SJSA1 (cell line): ENCODE measurements around the gene HOXC5. TPM values are rescaled to one million over a fixed set of nuclear protein-coding genes. Genes with fewer than 3 reads are reported as not detected.
"Not testable (repeated sequence)": the region's sequence is repeated elsewhere in the genome, so short reads cannot be mapped to it uniquely, and the experiment has no call there.

ENCODE experiments used
- DNase-seq, 2 experiments: peaks; one replicate each; pipeline ENCODE4 v3.0.0-alpha.2; 2015 to 2020; ENCODE audit warnings: low spot score in 2 of 2, low read depth in 1 of 2
- H3K27ac ChIP-seq: fragments of 250-450 bp; sonication (Bioruptor Pico); 2 replicates; pipeline ENCODE4 v1.5.1; 2020; ENCODE audit warnings: mild to moderate bottlenecking, moderate library complexity
- H3K27me3 ChIP-seq: fragments of 250-450 bp; sonication (Bioruptor Pico); replicated peaks from 2 replicates; pipeline ENCODE4 v1.5.1; 2020; ENCODE audit warnings: mild to moderate bottlenecking, moderate library complexity
- H3K36me3 ChIP-seq: fragments of 250-450 bp; sonication (Bioruptor Pico); 2 replicates; pipeline ENCODE4 v1.5.1; 2020; ENCODE audit warnings: mild to moderate bottlenecking
- H3K4me1 ChIP-seq: fragments of 250-450 bp; sonication (Bioruptor Pico); replicated peaks from 2 replicates; pipeline ENCODE4 v1.6.1; 2021; ENCODE audit warnings: mild to moderate bottlenecking
- H3K4me3 ChIP-seq: fragments of 250-450 bp; sonication (Bioruptor Pico); 2 replicates; pipeline ENCODE4 v1.5.1; 2020; ENCODE audit warnings: mild to moderate bottlenecking
- H3K9me3 ChIP-seq: fragments of 250-450 bp; sonication (Bioruptor Pico); replicated peaks from 2 replicates; pipeline ENCODE4 v1.5.1; 2020; ENCODE audit warnings: mild to moderate bottlenecking
- total RNA-seq: library from RNA; depleted of rRNA; stranded (reverse); fragments of >200 nt; shearing (Covaris generic); gene quantifications from 2 replicates; pipeline ENCODE4 v1.2.3, GENCODE V29; 2014

Gene HOXC5
- total RNA-seq, 1 experiment from 2014 or later = not detected

DNA sequence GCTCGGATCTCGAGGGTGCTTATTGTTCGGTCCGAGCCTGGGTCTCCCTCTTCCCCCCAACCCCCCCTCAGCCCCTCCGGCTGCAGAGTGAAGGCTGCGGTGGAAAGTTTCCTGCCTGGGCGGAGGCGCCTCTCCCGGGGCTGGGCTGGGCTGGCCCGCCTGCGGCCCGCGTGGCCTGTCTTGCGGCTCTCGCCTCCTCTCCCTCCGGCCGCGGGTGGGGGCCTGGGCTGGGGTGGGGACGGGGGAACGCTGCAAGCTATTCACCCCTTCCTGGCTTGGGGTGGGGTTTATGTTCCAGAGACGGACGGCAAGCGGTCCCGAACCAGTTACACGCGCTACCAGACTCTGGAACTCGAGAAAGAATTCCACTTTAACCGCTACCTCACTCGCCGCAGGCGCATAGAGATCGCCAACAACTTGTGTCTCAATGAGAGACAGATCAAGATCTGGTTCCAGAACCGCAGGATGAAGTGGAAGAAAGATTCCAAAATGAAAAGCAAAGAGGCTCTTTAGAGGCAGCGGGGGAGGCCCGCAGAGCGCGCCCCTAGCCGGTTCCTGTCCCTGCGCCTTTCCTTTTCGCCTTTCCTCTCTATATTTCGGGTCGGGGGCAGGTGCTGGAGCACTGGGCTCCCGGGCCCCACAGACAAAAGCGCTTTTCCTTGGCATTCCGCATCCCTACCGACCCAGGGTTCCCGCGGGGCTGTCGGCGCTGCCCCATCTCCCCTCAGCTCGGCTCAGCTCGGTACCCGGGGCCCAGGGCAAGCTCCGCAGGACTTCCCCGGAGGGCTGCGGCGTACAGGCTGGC, 1.3 kb downstream of the HOXC5 start:
- peaks cover 49% of the 10 kb centered on the region for H3K36me3 ChIP-seq
- no peak overlapping the region for H3K4me3 ChIP-seq
- no peak for DNase-seq
- H3K4me1 ChIP-seq = no peaks in the 10 kb centered on the region
- H3K27me3 ChIP-seq = no peaks in the 10 kb centered on the region
- H3K27ac ChIP-seq = no peak overlapping the region
- no peaks in the 10 kb centered on the region for H3K9me3 ChIP-seq

DNA sequence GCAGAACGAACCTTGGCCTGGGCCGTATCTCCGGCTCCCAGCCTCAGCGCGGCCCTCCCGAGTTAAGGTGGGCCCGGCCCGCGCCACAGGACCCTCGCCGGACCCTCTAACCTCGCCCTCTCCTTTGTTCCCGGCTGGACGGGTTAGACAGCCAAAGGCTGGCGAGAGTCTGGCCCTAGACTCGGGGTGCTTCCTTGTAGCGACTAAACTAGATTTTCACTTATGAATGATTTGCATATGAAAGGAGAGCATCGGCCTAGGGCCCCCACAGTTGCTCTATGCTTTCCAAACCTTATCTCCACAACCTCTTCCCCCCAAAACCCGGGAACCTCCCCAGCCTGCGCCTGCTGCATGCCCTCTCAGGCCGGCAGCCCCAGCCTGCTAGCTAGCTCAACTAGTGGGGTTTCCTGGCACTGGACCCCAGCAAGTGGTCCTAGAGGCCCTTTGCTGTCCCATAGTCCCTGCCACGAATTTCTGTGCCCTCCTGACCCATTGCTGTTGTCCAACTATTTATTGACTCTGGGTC, 2.0 kb downstream of the HOXC5 start:
- DNase-seq = no peak
- peaks cover 44% of the 10 kb centered on the region for H3K36me3 ChIP-seq
- no peaks in the 10 kb centered on the region for H3K27me3 ChIP-seq
- no peak overlapping the region for H3K27ac ChIP-seq
- no peak overlapping the region for H3K4me3 ChIP-seq
- no peaks in the 10 kb centered on the region for H3K9me3 ChIP-seq
- no peaks in the 10 kb centered on the region for H3K4me1 ChIP-seq

DNA sequence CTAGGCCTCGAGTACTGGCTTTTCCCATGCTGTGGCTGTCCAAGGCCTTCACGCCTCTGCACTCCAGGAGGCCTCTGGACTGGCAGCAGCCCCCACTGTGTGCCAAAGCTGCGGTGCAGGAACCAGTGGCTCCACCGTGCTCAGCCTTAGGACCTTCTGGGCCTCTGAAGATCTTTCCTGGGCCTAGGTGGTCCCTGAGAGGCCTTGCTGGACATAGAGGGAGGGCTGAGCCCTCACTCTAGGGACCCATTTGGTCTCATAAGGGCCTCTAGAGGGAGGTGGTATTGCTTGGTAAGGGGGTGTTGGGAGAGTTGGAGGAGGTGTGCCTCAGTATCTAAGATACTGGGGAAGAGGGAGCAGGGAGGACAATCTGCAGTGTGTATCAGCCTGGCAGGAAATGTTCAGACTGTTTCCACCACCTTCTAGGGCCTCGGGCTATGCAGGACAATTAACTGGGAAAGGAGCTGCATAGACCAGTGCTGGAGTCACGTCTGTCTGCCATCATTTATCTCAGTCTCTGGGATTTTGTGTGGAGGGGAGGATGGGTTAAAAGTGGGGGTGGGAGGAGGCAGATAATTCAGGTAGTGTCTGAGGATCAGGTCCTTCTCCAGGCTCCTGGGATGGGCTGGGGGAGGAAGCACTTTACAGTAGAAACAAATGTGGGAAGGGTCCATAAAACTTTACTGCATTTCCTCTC, 2.9 kb downstream of the HOXC5 start:
- no peaks in the 10 kb centered on the region for H3K4me1 ChIP-seq
- H3K27ac ChIP-seq = no peak overlapping the region

DNA sequence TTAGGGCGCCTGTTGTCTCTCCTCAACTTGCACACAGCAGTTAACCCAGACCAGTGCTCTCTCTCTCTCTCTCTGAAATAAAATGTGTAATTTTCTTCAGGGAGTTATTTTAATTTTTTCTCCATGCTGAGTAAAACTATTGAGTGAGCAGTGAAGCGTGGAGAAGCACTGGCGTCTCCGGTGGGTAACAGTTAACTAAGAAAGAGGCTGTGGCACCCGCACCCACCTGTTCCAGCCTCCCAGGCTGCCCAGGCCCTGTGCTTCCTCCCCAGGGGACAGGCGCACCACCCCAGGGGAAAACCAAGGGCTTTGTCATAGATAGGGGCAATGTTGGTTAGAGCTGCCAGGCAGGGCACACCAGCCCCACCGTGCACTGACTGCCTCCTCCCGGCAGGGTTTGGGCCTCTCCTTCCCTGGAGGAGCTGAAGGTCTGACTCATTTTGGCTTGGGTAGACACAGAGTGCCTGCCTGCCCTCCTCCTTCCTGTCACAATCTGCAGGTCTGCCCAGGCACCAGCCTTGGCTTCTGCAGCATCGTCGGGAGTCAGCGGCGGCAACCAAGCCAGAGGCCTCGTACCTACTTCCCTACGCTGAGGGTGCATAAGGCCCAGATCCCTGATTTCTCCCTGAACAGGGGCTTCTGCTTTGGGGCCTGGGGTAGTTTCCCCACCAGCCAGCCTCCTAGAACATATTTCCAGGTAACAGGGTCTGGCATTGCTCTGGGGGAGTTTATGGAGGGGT, 3.9 kb downstream of the HOXC5 start:
- H3K36me3 ChIP-seq = peaks cover 25% of the 10 kb centered on the region
- no peaks in the 10 kb centered on the region for H3K27me3 ChIP-seq
- H3K4me3 ChIP-seq = no peak overlapping the region
- H3K9me3 ChIP-seq = no peaks in the 10 kb centered on the region
- DNase-seq = no peak
- no peak overlapping the region for H3K27ac ChIP-seq
- no peaks in the 10 kb centered on the region for H3K4me1 ChIP-seq

More for the DNA sequence above, 2.9 kb downstream of the HOXC5 start:
- Histone ChIP-seq H3K4me3 (no peak overlapping the region), H3K9me3 (no peaks in the 10 kb centered on the region), H3K36me3 (peaks cover 35% of the 10 kb centered on the region), H3K27me3 (no peaks in the 10 kb centered on the region)
- no peak for DNase-seq

DNA sequence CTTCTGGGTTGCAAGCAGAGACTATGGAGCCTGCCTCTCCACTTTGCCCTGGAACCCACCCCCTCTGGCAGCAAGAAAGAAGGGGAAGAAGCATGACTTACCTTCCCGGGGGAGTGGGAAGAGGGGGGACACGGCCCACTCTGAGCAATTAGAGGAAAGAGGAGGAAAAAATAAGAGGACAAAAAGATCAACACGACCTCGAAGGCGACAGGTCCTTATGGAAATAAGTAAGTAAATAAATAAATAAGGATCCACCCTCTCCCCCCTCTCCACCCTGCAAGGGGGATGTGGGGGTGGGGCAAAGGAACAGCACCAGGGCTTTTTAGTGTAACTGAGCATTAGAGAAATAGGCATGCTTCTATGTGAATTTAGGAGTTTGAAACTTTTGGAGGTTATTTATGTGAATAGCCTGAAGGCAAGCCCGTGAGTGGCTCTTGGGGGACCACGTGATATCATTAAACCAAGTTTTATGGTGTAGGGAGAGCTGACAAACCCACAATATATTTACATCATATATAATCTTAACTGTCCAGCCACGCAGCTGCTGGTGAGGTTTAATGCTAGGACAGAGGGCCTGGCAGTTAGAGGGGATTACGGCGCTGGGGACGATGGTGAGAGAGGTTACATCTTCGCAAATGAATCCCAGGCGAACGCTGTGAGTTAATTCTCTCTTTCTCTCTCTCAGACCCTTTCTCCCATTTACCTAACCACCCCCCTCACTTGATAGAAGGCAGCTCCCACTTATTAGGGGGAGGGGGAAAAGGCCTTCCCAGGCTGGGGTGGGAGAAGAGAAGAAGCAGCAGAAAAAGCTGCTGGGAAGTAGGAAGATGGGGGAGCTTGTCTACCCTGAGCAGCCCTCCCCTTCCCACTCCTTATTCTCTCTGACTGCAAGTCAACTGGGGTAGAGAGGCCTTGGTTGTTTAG, 4.8 kb downstream of the HOXC5 start:
- DNase-seq = no peak
- H3K9me3 ChIP-seq = no peaks in the 10 kb centered on the region
- no peaks in the 10 kb centered on the region for H3K4me1 ChIP-seq
- no peak overlapping the region for H3K4me3 ChIP-seq
- H3K27me3 ChIP-seq = no peaks in the 10 kb centered on the region
- H3K27ac ChIP-seq = no peak overlapping the region
- peaks cover 22% of the 10 kb centered on the region for H3K36me3 ChIP-seq

DNA sequence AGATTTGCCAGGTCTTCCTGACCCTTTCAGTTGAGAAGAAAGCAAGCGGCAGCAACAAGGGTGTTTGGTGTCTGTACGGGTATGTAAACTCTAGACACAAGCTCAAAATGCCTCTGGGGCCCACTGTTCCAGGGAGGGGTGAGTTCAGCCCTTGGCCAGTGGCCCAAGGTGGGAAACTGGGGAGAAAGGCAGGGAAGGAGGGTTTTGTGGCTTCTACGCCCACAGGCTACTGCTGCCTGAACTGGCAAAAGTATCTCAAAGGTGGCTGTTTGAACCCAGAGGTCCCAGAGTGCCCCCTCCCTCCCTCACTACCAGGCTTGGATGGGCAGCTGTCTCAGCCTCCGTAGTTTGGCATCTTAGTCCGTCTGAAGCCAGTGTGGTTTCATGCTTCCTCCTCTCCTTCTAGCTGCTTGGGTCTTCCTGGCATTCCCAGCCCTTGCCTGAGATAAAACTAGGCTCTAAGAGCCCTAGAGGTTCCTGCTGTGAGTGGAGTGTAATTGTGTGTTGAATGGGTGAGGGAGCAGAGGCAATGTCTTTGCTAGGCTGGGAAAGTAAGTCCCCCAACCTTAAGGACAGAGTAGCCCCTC, 5.5 kb downstream of the HOXC5 start:
- no peak for DNase-seq
- peaks cover 14% of the 10 kb centered on the region for H3K36me3 ChIP-seq
- H3K27ac ChIP-seq = no peak overlapping the region
- H3K4me1 ChIP-seq = no peaks in the 10 kb centered on the region
- H3K4me3 ChIP-seq = no peak overlapping the region
- no peaks in the 10 kb centered on the region for H3K9me3 ChIP-seq
- no peaks in the 10 kb centered on the region for H3K27me3 ChIP-seq

DNA sequence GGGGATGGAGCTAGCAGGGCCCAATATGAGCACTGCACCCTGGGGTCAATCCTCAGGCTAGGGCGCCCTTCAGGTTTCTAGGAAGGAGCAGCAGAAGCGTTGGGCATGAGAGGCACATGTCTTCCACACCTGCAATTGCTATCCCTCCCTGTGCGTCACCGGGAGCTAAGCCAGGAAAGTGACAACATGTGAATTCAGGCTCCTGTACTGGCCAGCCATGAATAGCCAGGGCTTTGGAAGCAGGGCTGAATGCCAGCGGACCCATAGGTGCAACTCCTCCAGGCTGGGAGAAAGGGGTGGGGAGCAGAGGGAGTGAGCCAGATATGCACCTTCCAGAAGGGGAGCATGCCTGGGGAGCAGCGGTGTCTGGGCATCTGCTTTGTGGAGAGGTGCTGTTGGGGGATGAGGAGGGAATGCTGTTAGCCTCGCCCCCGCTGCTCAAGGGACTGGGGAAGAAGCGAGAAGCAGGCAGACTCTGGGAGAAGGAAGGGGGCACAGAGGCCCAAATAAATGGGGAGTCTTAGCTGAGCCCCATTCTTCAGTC, 6.1 kb downstream of the HOXC5 start:
- H3K4me3 ChIP-seq = no peak overlapping the region
- no peaks in the 10 kb centered on the region for H3K27me3 ChIP-seq
- no peaks in the 10 kb centered on the region for H3K4me1 ChIP-seq
- H3K36me3 ChIP-seq = peaks cover 14% of the 10 kb centered on the region
- no peaks in the 10 kb centered on the region for H3K9me3 ChIP-seq
- H3K27ac ChIP-seq = no peak overlapping the region
- DNase-seq = no peak

DNA sequence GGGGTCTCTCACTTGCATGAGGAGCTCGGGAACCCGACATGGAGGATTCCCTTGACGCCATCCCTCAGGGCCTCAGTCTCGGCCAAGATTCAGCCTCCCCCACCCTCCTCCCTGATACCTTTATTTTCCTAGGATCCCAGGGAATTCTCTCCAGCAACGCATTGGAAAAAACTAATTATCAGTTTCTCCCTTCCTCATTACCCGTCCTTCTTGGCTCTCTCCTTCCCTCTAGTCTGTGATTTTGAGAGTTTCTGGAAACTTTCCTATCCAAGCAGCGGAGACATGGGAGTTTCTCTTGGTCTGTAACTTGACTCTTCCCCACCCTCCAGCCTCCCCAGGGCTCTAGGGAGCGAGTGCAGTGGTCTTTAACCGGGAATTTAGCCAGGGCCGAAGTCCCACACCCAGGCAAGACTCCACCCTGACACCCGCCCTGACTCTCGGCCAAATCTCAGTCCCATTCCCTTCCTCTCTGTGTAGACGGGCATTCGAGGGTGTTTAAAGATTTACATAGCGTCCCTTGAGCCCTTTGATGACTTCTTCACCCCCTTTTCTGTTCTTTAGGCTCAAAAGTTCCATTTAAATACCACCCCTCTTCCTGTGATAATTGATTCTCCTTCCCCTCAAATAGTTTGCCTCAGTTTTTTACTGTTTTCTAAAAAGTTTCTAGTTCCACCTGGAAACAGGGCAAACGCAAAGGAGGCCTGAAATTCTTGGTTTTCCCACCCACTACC, 6.7 kb downstream of the HOXC5 start:
- Histone ChIP-seq H3K27ac (no peak overlapping the region), H3K36me3 (peaks cover 10% of the 10 kb centered on the region), H3K4me1 (no peaks in the 10 kb centered on the region), H3K27me3 (no peaks in the 10 kb centered on the region), H3K9me3 (no peaks in the 10 kb centered on the region), H3K4me3 (no peak overlapping the region)
- DNase-seq = no peak

DNA sequence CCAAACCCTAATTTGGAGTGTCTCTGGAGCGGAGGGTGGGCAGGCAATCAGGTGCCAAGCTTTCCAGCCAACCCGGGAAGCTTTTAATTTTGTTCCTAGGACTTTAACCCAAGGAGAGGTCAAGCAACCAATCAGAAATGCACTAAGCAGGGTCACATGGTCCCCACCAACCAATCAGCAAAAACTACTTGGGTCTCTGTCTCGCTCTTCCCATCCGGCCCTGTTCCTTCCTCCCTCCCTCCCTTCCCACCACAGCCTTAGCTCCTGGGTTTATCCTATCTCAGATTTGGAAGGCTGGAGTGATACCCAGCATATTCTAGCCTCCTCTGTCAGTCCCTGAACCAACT, 7.3 kb downstream of the HOXC5 start:
- Histone ChIP-seq H3K9me3 (no peaks in the 10 kb centered on the region), H3K27ac (no peak overlapping the region), H3K27me3 (no peaks in the 10 kb centered on the region), H3K36me3 (peaks cover 7% of the 10 kb centered on the region; the same call in 1 of the 2 replicates), H3K4me3 (no peak overlapping the region), H3K4me1 (no peaks in the 10 kb centered on the region)
- no peak for DNase-seq

DNA sequence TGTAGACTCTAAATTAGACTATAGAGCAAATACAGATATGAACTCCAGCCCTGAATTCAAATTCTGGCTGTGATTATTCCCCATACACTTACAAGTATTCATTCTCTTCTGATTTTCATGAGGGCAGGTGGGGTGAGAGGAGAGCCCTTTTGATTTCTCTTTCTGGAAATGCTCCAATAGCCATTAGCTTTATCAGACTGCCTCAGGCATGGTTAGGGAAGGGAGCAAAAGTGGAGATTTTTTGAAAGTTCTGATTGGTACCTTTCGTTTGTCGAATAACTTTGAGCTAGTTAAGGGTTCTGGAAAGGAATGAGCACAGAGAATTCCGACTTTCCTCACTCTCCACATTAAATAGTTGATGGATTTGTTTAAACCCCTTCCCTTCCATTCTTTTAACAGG, 7.8 kb downstream of the HOXC5 start:
- no peaks in the 10 kb centered on the region for H3K9me3 ChIP-seq
- H3K27ac ChIP-seq = no peak overlapping the region
- H3K4me1 ChIP-seq = no peaks in the 10 kb centered on the region
- no peak for DNase-seq
- H3K4me3 ChIP-seq = no peak overlapping the region
- H3K36me3 ChIP-seq = peaks cover 7% of the 10 kb centered on the region; the same call in 1 of the 2 replicates
- no peaks in the 10 kb centered on the region for H3K27me3 ChIP-seq

DNA sequence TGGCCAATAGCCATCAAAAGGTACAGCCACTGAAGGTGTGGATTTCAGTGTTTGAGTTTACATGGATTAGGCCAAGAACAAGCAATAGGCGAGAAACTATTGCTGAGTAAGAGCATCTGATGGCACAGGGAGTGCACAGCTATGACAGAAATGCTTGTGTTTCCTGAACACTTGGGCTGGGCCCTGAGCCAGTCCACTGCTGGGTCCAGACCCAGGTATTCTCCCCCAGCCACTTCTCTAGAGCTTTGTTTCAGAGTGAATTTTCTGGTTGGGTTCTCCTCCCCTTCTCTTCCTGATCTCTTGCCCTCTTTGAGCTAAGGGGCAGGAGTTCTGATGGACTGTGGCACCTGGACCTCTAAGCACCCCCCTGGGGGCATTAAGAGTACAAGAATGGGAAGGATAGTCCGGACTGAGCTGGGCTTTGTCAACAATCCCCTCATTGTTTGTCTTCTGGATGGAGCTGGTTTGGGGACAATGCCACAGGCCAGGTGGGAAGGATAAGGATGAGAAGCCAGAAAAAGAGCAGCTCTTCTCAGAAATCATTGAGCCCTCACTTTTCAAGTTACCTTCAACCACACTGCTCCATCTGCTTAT, 8.3 kb downstream of the HOXC5 start:
- Histone ChIP-seq H3K27me3 (no peaks in the 10 kb centered on the region), H3K36me3 (peaks cover 7% of the 10 kb centered on the region; the same call in 1 of the 2 replicates), H3K4me3 (no peak overlapping the region), H3K27ac (no peak overlapping the region), H3K4me1 (no peaks in the 10 kb centered on the region), H3K9me3 (no peaks in the 10 kb centered on the region)
- DNase-seq = no peak

DNA sequence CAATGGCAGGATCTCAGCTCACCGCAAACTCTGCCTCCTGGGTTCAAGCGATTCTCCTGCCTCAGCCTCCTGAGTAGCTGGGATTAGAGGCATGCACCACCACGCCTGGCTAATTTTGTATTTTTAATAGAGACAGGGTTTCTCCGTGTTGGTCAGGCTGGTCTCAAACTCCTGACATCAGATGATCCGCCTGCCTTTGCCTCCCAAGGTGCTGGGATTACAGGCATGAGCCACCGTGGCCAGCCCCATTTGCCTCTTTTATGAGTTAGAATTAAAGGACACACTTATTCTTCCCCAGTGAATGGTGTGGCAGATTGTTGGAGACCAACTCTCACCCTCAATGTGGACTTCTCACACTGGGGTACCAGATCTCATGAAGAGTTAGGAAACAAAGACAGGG, 9.2 kb downstream of the HOXC5 start:
- H3K36me3 ChIP-seq, H3K27ac ChIP-seq, H3K4me3 ChIP-seq, H3K4me1 ChIP-seq, H3K9me3 ChIP-seq, DNase-seq, H3K27me3 ChIP-seq: not testable (repeated sequence)
